PFSK-1 (cell line): ENCODE measurements around the gene CCNG2.

ENCODE experiments used
- FOXP2 ChIP-seq: optimal IDR thresholded peaks from 2 replicates; pipeline ENCODE3; 2011; ENCODE audit warnings: borderline replicate concordance, control low read depth, inconsistent platforms; ENCODE audit not compliant: insufficient read depth; ENCODE audit errors: extremely low read length, extremely low read depth
- POLR2AphosphoS5 ChIP-seq: IDR thresholded peaks from 2 replicates; pipeline ENCODE4 v1.6.1; 2012; ENCODE audit warnings: low read depth, mild to moderate bottlenecking, control low read depth, low read length, moderate library complexity
- REST ChIP-seq, 2 experiments: IDR thresholded peaks; 2 replicates each; pipeline versions ENCODE4 v1.6.1 to v1.8.0; 2011 to 2012; ENCODE audit warnings: low read depth in 2 of 2, low read length in 2 of 2, control low read depth in 1 of 2, inconsistent platforms in 1 of 2, mild to moderate bottlenecking in 1 of 2, moderate library complexity in 1 of 2; ENCODE audit not compliant: insufficient read depth in 1 of 2
- SIN3A ChIP-seq: IDR thresholded peaks from 2 replicates; pipeline ENCODE4 v1.6.1; 2012; ENCODE audit warnings: mild to moderate bottlenecking, low read length, moderate library complexity, borderline replicate concordance; ENCODE audit not compliant: insufficient read depth
- TAF1 ChIP-seq: IDR thresholded peaks from 2 replicates; pipeline ENCODE4 v1.6.1; 2012; ENCODE audit warnings: low read length, control low read depth, borderline replicate concordance; ENCODE audit not compliant: insufficient read depth

CCNG2 gene

GRCh38 chr4:77203380-77204197, 46.6 kb downstream of the CCNG2 start:
- TF ChIP-seq FOXP2: no peak
- TF ChIP-seq TAF1: no peak
- TF ChIP-seq SIN3A: no peak
- no peak for TF ChIP-seq POLR2AphosphoS5
- no peak for TF ChIP-seq REST (IDR thresholded peaks at IDR 0.05; ENCODE audit: insufficient read depth in 1 of 2, low read depth in 2 of 2, low read length in 2 of 2)

- TF ChIP-seq TAF1 (no peak), REST (IDR thresholded peaks at IDR 0.05; ENCODE audit: insufficient read depth in 1 of 2, low read depth in 2 of 2, low read length in 2 of 2) (no peak), FOXP2 (no peak), SIN3A (no peak), POLR2AphosphoS5 (no peak)
These were observed 47.6 kb downstream of the CCNG2 start for GRCh38 chr4:77204621-77205020.

DNA sequence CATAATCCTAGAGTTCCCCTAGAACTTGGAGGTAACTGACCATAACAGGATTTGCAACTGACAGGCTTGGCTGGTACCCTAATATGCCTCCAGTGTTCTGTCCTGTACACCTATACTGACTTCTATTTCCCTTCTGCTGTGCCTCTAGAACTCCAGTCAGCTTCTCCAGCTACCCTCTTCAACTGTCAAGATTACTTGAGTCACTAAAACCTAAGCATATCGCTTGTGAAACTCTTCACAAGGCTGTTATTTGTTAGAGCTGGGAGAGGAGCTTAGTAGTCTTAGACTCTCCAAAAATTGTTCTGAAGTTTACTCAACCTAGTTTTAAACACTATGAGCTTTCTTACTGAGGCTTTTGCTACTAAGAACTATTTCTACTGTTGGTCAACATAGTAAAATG, 52.0 kb downstream of the CCNG2 start:
- TF ChIP-seq SIN3A (no peak), REST (IDR thresholded peaks at IDR 0.05; ENCODE audit: insufficient read depth in 1 of 2, low read depth in 2 of 2, low read length in 2 of 2) (no peak), TAF1 (no peak), FOXP2 (no peak), POLR2AphosphoS5 (no peak)

DNA sequence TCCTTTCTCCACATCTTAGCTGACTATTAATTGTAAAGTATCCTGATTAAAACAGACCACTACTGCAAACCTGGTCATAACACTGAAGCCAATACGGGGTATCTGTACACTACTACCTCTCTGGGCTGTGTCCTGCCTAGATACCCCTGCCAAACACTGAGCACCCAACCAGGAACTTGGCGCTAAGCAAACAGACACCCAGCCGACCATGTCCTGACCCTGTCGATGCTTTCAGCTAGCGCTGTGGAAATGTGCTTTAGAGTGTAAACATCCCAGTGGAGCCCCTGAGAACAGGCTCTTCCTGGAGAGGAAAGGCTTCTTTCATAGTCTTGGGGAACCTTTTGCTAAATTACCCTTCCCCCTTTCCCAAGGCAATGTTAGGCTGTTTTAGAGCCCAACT, 52.9 kb downstream of the CCNG2 start:
- TF ChIP-seq FOXP2 (no peak), TAF1 (no peak), POLR2AphosphoS5 (no peak), SIN3A (no peak), REST (IDR thresholded peaks at IDR 0.05; ENCODE audit: insufficient read depth in 1 of 2, low read depth in 2 of 2, low read length in 2 of 2) (no peak)
